GM23338 (cell line): Measurements from ENCODE around the gene UNC5B. TPM values are rescaled to one million over a fixed set of nuclear protein-coding genes. Genes with fewer than 3 reads are reported as not detected.

Source experiments
- ATAC-seq: fragments of 200-7000 bp; cut with Tn5 transposase; 3 replicates; pipeline ENCODE4 v1.9.1; 2020
- DNase-seq: peaks from one replicate; pipeline ENCODE4 v3.0.0-alpha.2; 2015; ENCODE audit warnings: low spot score
- H2AFZ ChIP-seq: fragments of 200-600 bp; sonication (generic); 2 replicates; pipeline ENCODE4 v1.8.0; 2016; ENCODE audit warnings: antibody characterized with exemption, mild to moderate bottlenecking, moderate library complexity
- H3F3A ChIP-seq: fragments of 200-600 bp; sonication (generic); replicated peaks from 2 replicates; pipeline ENCODE4 v1.8.0; 2017; ENCODE audit warnings: antibody characterized with exemption, mixed run types, low read depth
- H3K27ac ChIP-seq: fragments of 200-600 bp; sonication (generic); 2 replicates; pipeline ENCODE4 v1.6.1; 2016; ENCODE audit warnings: low read depth
- H3K27me3 ChIP-seq: fragments of 200-600 bp; sonication (generic); 2 replicates; pipeline ENCODE4 v1.8.0; 2016; ENCODE audit warnings: mild to moderate bottlenecking, mixed run types, moderate library complexity; ENCODE audit not compliant: insufficient read depth
- H3K36me3 ChIP-seq: fragments of 200-600 bp; sonication (generic); 2 replicates; pipeline ENCODE4 v1.8.0; 2016; ENCODE audit warnings: mild to moderate bottlenecking; ENCODE audit not compliant: insufficient read depth
- H3K4me1 ChIP-seq: fragments of 200-600 bp; sonication (generic); 2 replicates; pipeline ENCODE4 v1.8.0; 2016; ENCODE audit warnings: mild to moderate bottlenecking, moderate library complexity; ENCODE audit not compliant: insufficient read depth
- H3K4me2 ChIP-seq: fragments of 200-600 bp; sonication (generic); 2 replicates; pipeline ENCODE4 v1.7.1; 2017; ENCODE audit warnings: mixed run types
- H3K4me3 ChIP-seq: fragments of 200-600 bp; sonication (generic); 2 replicates; pipeline ENCODE4 v1.6.1; 2016; ENCODE audit warnings: mixed run types
- H3K79me2 ChIP-seq: fragments of 200-600 bp; sonication (generic); replicated peaks from 2 replicates; pipeline ENCODE4 v1.8.0; 2017; ENCODE audit warnings: mild to moderate bottlenecking; ENCODE audit not compliant: insufficient read depth
- H3K9me2 ChIP-seq: fragments of 200-600 bp; sonication (generic); 2 replicates; pipeline ENCODE4 v1.8.0; 2017; ENCODE audit not compliant: insufficient read depth
- H4K20me1 ChIP-seq: fragments of 200-600 bp; sonication (generic); replicated peaks from 2 replicates; pipeline ENCODE4 v1.8.0; 2017; ENCODE audit warnings: mild to moderate bottlenecking; ENCODE audit not compliant: insufficient read depth
- H3K27ac Mint-ChIP-seq: 2 replicates; pipeline ENCODE4 v1.8.0; 2020; ENCODE audit warnings: inconsistent platforms, mild to moderate bottlenecking, moderate library complexity, mixed read lengths
- H3K27me3 Mint-ChIP-seq: 3 replicates; pipeline ENCODE4 v1.8.0; 2022; ENCODE audit warnings: low read depth, mild to moderate bottlenecking, moderate library complexity, mixed read lengths, inconsistent platforms; ENCODE audit not compliant: insufficient read depth, poor library complexity
- H3K36me3 Mint-ChIP-seq: 3 replicates; pipeline ENCODE4 v1.8.0; 2021; ENCODE audit warnings: low read depth, mild to moderate bottlenecking, inconsistent platforms, moderate library complexity, mixed read lengths
- H3K4me1 Mint-ChIP-seq: 3 replicates; pipeline ENCODE4 v1.8.0; 2020; ENCODE audit warnings: mild to moderate bottlenecking, inconsistent platforms, mixed read lengths
- H3K4me3 Mint-ChIP-seq: 3 replicates; pipeline ENCODE4 v1.8.0; 2021; ENCODE audit warnings: moderate library complexity, mild to moderate bottlenecking, inconsistent platforms, mixed read lengths
- H3K9me3 Mint-ChIP-seq: 3 replicates; pipeline ENCODE4 v1.8.0; 2020; ENCODE audit warnings: moderate library complexity, mild to moderate bottlenecking, inconsistent platforms, mixed read lengths
- NANOG ChIP-seq: IDR thresholded peaks from 2 replicates; pipeline ENCODE4 v1.6.1; 2016; ENCODE audit warnings: antibody characterized with exemption, borderline replicate concordance
- STAT1 ChIP-seq: IDR thresholded peaks from one replicate; pipeline ENCODE4 v1.6.1; 2016; ENCODE audit warnings: antibody characterized with exemption; ENCODE audit not compliant: unreplicated experiment
- ZNF114 ChIP-seq: fragments of 250-450 bp; sonication (Bioruptor Pico); IDR thresholded peaks from 2 replicates; pipeline ENCODE4 v1.5.0; 2020; ENCODE audit warnings: mild to moderate bottlenecking, moderate library complexity
- polyA plus RNA-seq: library from polyadenylated mRNA; unstranded; fragments of >200 nt; fragmentation: Nextera tagmentation; extraction: Ambion mirVana; gene quantifications from 2 replicates; pipeline ENCODE4 v1.2.1, GENCODE V29; 2016
- total RNA-seq: library from RNA; depleted of rRNA; stranded (reverse); fragments of >200 nt; shearing (Covaris generic); gene quantifications from 2 replicates; pipeline ENCODE4 v1.2.3, GENCODE V29; 2014
- TF ChIP-seq, protein P1 (sequence below): fragments of 250-450 bp; sonication (Bioruptor Pico); IDR thresholded peaks from 2 replicates; pipeline ENCODE4 v1.5.0; 2020; ENCODE audit warnings: mild to moderate bottlenecking, moderate library complexity
- TF ChIP-seq, protein P2 (sequence below): IDR thresholded peaks from one replicate; pipeline ENCODE4 v1.6.1; 2018; ENCODE audit warnings: antibody characterized with exemption; ENCODE audit not compliant: unreplicated experiment

UNC5B gene
- total and polyA plus RNA-seq, 2 experiments from 2014 or later = 8.0 to 31.2 TPM

DNA sequence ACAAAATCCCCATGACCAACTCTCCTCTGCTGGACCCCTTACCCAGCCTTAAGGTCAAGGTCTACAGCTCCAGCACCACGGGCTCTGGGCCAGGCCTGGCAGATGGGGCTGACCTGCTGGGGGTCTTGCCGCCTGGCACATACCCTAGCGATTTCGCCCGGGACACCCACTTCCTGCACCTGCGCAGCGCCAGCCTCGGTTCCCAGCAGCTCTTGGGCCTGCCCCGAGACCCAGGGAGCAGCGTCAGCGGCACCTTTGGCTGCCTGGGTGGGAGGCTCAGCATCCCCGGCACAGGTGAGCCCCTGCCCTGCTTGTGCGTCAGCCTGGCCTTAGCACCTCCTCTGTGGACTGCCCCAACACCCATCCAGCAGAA is 79.1 kb downstream of the UNC5B start (continued):
- TF ChIP-seq, protein P1, sequence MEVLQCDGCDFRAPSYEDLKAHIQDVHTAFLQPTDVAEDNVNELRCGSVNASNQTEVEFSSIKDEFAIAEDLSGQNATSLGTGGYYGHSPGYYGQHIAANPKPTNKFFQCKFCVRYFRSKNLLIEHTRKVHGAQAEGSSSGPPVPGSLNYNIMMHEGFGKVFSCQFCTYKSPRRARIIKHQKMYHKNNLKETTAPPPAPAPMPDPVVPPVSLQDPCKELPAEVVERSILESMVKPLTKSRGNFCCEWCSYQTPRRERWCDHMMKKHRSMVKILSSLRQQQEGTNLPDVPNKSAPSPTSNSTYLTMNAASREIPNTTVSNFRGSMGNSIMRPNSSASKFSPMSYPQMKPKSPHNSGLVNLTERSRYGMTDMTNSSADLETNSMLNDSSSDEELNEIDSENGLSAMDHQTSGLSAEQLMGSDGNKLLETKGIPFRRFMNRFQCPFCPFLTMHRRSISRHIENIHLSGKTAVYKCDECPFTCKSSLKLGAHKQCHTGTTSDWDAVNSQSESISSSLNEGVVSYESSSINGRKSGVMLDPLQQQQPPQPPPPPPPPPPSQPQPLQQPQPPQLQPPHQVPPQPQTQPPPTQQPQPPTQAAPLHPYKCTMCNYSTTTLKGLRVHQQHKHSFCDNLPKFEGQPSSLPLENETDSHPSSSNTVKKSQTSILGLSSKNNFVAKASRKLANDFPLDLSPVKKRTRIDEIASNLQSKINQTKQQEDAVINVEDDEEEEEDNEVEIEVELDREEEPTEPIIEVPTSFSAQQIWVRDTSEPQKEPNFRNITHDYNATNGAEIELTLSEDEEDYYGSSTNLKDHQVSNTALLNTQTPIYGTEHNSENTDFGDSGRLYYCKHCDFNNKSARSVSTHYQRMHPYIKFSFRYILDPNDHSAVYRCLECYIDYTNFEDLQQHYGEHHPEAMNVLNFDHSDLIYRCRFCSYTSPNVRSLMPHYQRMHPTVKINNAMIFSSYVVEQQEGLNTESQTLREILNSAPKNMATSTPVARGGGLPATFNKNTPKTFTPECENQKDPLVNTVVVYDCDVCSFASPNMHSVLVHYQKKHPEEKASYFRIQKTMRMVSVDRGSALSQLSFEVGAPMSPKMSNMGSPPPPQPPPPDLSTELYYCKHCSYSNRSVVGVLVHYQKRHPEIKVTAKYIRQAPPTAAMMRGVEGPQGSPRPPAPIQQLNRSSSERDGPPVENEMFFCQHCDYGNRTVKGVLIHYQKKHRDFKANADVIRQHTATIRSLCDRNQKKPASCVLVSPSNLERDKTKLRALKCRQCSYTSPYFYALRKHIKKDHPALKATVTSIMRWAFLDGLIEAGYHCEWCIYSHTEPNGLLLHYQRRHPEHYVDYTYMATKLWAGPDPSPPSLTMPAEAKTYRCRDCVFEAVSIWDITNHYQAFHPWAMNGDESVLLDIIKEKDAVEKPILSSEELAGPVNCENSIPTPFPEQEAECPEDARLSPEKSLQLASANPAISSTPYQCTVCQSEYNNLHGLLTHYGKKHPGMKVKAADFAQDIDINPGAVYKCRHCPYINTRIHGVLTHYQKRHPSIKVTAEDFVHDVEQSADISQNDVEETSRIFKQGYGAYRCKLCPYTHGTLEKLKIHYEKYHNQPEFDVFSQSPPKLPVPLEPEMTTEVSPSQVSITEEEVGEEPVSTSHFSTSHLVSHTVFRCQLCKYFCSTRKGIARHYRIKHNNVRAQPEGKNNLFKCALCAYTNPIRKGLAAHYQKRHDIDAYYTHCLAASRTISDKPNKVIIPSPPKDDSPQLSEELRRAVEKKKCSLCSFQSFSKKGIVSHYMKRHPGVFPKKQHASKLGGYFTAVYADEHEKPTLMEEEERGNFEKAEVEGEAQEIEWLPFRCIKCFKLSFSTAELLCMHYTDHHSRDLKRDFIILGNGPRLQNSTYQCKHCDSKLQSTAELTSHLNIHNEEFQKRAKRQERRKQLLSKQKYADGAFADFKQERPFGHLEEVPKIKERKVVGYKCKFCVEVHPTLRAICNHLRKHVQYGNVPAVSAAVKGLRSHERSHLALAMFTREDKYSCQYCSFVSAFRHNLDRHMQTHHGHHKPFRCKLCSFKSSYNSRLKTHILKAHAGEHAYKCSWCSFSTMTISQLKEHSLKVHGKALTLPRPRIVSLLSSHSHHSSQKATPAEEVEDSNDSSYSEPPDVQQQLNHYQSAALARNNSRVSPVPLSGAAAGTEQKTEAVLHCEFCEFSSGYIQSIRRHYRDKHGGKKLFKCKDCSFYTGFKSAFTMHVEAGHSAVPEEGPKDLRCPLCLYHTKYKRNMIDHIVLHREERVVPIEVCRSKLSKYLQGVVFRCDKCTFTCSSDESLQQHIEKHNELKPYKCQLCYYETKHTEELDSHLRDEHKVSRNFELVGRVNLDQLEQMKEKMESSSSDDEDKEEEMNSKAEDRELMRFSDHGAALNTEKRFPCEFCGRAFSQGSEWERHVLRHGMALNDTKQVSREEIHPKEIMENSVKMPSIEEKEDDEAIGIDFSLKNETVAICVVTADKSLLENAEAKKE (CRISPR knock-in tag) = no peak
- TF ChIP-seq NANOG (no peak), ZNF114 (CRISPR knock-in tag) (no peak), STAT1 (no peak)

DNA sequence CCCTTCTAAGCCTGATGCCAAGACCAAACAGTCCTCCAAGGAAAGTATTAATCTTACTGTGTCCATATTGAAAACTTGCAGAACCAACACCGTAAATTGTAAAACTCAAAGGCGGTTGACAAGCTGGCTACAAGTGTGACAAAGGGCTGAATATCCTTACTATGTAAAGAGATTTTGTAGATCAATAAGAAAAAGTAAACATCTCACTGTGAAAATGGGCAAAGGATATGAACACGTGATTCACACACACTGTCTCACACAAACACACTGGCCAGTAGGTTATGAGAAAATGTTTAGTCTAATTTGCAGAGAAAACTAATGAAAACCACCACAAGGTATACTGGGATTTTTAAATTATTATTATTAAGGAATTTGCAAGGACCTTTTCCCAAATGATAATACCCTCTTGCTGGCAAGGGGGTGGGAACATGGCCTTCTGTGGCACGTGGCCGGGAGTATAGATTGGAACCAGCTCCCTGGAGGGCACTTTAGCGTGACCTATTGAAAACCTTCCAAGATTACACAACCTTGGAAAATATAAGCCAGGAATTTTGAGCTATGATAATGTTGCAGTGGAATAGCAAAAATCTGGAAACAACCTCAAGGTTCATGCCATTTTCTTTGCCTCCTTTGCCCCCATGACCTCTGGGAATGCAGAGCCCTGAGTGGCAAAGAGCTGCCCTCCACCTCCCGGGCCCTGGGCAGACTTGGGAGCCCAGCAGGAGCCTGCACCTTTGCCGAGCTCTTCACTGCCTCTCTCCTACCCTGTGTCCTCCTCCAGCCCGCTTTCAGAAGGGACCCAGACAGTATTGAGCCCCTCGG is 80.5 kb downstream of the UNC5B start:
- Histone ChIP-seq H2AFZ (no peak overlapping the region), H3K9me2 (no peaks in the 10 kb centered on the region), H3F3A (no peaks in the 10 kb centered on the region), H3K79me2 (no peaks in the 10 kb centered on the region), H4K20me1 (no peaks in the 10 kb centered on the region; the same call in 1 of the 2 replicates), H3K4me1 (no peaks in the 10 kb centered on the region), H3K4me3 (no peak overlapping the region), H3K4me2 (no peak overlapping the region), H3K27me3 (no peaks in the 10 kb centered on the region), H3K36me3 (no peaks in the 10 kb centered on the region; the same call in none of the 2 replicates), H3K27ac (no peak overlapping the region)
- peaks cover 48% of the 10 kb centered on the region for H3K36me3 Mint-ChIP-seq
- TF ChIP-seq, protein P2, sequence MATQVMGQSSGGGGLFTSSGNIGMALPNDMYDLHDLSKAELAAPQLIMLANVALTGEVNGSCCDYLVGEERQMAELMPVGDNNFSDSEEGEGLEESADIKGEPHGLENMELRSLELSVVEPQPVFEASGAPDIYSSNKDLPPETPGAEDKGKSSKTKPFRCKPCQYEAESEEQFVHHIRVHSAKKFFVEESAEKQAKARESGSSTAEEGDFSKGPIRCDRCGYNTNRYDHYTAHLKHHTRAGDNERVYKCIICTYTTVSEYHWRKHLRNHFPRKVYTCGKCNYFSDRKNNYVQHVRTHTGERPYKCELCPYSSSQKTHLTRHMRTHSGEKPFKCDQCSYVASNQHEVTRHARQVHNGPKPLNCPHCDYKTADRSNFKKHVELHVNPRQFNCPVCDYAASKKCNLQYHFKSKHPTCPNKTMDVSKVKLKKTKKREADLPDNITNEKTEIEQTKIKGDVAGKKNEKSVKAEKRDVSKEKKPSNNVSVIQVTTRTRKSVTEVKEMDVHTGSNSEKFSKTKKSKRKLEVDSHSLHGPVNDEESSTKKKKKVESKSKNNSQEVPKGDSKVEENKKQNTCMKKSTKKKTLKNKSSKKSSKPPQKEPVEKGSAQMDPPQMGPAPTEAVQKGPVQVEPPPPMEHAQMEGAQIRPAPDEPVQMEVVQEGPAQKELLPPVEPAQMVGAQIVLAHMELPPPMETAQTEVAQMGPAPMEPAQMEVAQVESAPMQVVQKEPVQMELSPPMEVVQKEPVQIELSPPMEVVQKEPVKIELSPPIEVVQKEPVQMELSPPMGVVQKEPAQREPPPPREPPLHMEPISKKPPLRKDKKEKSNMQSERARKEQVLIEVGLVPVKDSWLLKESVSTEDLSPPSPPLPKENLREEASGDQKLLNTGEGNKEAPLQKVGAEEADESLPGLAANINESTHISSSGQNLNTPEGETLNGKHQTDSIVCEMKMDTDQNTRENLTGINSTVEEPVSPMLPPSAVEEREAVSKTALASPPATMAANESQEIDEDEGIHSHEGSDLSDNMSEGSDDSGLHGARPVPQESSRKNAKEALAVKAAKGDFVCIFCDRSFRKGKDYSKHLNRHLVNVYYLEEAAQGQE = no peak
- H3K27ac Mint-ChIP-seq = no peak overlapping the region
- no peaks in the 10 kb centered on the region for H3K4me1 Mint-ChIP-seq
- no peak overlapping the region for H3K4me3 Mint-ChIP-seq
- no peak for DNase-seq
- no peaks in the 10 kb centered on the region for H3K27me3 Mint-ChIP-seq
- no peaks in the 10 kb centered on the region for H3K9me3 Mint-ChIP-seq
- no peak for ATAC-seq
